GM19452 (cell line): ENCODE measurements around the gene CHST8.
"Not testable (repeated sequence)": the region's sequence is repeated elsewhere in the genome, so short reads cannot be mapped to it uniquely, and the experiment has no call there.

Experiments used
- ATAC-seq: cut with Tn5 transposase; IDR thresholded peaks from one replicate; pipeline ENCODE4 v1.9.1; 2021; ENCODE audit not compliant: unreplicated experiment

The CHST8 gene

GRCh38 chr19:33688171-33688992 is 66.6 kb downstream of the CHST8 start:
- no peak for ATAC-seq

- no peak for ATAC-seq
Observed at GRCh38 chr19:33689138-33689746, 67.5 kb downstream of the CHST8 start.

GRCh38 chr19:33689868-33690267 is 68.1 kb downstream of the CHST8 start:
- ATAC-seq = no peak

GRCh38 chr19:33690378-33691029 is 68.8 kb downstream of the CHST8 start:
- no peak for ATAC-seq

- no peak for ATAC-seq
Observed at GRCh38 chr19:33691030-33691427, 69.3 kb downstream of the CHST8 start.

GRCh38 chr19:33691736-33692135 is 70.0 kb downstream of the CHST8 start:
- ATAC-seq = no peak

GRCh38 chr19:33693678-33694077 is 71.9 kb downstream of the CHST8 start:
- no peak for ATAC-seq

GRCh38 chr19:33695547-33695946 is 73.8 kb downstream of the CHST8 start:
- ATAC-seq = not testable (repeated sequence)

- no peak for ATAC-seq
Observed at GRCh38 chr19:33697766-33698165, 76.0 kb downstream of the CHST8 start.

- ATAC-seq = no peak
Observed at GRCh38 chr19:33698576-33699435, 77.1 kb downstream of the CHST8 start.

GRCh38 chr19:33699754-33700407 is 78.1 kb downstream of the CHST8 start:
- no peak for ATAC-seq

GRCh38 chr19:33700408-33701013 is 78.8 kb downstream of the CHST8 start:
- ATAC-seq = no peak

- ATAC-seq = no peak
Observed at GRCh38 chr19:33701565-33701964, 79.8 kb downstream of the CHST8 start.

GRCh38 chr19:33702606-33703437 is 81.1 kb downstream of the CHST8 start:
- ATAC-seq = no peak

- ATAC-seq = no peak
Observed at GRCh38 chr19:33703438-33703750, 81.6 kb downstream of the CHST8 start.

- ATAC-seq = no peak
Observed at GRCh38 chr19:33703821-33704220, 82.1 kb downstream of the CHST8 start.

GRCh38 chr19:33704271-33704670 is 82.5 kb downstream of the CHST8 start:
- ATAC-seq = no peak

GRCh38 chr19:33705090-33705847 is 83.5 kb downstream of the CHST8 start:
- ATAC-seq = no peak

GRCh38 chr19:33705860-33706259 is 84.1 kb downstream of the CHST8 start:
- no peak for ATAC-seq
